Myocyte (in vitro differentiated cells): ENCODE data around the gene FAM186B. TPM values are rescaled to one million over a fixed set of nuclear protein-coding genes. Genes with fewer than 3 reads are reported as not detected.

ENCODE experiments used
- DNase-seq: peaks from one replicate; pipeline ENCODE4 v3.0.0-alpha.2; 2012; ENCODE audit warnings: low read depth
- total RNA-seq: library from RNA; depleted of rRNA; stranded (reverse); fragments of >200 nt; gene quantifications from 2 replicates; pipeline ENCODE4 v1.2.3, GENCODE V29; 2014

The FAM186B gene
- total RNA-seq, 1 donor from 2014 or later, result 0.27 TPM

DNA sequence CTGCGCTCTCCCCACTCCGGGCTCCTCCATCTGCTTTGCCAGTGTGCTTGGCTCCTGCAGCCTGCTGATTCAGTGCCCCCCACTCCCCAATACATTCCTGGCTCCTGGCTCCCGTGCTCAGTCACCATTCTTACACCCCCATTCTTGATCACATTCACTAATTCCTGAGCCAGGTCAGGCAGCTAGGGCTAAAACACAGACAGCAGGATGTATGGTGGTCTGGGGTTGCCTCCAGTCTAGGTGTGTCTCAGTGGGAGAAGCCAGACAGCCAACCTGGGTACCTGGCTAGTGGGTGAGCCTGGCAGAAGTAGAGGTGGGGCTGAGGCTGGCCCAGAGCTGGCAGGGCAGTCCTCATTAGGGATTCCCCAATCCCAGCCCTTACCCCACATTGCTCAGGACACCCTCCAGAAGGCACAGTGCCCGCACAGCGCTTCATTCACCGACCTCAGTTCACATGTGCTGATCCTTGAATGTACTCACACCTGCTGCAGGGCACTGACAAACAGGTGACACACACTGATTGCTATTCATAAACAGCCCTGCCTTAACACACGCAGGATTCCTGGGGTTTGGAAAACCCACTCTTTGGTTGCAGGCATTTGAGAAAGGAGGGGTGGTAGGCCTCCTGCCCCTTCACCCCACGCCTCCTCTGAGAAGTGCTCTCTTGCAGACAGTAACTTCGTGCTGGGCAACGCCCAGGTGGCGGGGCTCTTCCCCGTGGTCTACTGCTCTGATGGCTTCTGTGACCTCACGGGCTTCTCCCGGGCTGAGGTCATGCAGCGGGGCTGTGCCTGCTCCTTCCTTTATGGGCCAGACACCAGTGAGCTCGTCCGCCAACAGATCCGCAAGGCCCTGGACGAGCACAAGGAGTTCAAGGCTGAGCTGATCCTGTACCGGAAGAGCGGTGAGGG, 65.0 kb downstream of the FAM186B start:
- DNase-seq, result peak; percentile 90

DNA sequence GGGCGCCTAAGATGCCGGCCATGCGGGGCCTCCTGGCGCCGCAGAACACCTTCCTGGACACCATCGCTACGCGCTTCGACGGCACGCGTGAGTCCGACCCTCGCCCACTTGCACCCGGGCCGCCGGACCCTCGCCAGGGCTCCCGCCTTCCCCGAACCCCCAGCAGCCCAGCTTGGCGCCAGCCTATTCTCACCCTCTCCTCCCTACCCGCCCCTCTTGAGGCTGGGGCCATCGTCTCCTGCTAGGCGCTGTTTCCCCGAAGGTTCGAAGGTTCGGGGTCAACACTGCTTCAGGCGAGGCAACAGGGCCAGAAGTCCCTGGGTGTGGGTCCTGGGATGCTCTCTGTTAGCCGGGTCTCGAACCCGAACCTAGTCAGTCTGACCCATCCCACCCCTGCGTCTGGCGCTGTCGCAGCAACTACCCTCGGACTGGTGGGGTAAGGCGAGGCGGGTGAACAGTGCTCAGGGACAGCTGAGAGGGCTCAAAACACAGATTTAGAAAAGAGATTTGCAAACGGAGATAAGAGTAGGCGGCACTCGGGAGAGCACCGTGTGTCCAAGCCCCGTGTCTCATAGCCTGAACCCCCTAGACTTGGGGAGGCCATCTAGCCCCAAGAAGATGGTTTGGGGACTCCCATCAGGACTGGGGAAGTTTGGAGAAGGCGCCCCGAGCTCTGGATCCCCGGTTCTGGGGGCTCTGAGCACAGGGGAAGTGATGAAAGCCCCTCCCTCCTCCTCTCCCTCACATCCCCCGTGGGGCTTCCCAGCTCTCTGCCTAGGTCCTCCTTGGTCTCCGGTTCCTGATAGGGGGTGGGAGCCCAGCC, 65.8 kb downstream of the FAM186B start:
- no peak for DNase-seq

GRCh38 chr12:49538510-49539403, 66.7 kb downstream of the FAM186B start, which contains the start of gene KCNH3:
Gene KCNH3, plus strand, starts transcription at chr12:49539030. Its CDS starts 387 bp downstream, at chr12:49539417.
- peak; percentile 78 for DNase-seq

- no peak for DNase-seq
Observed at GRCh38 chr12:49537752-49538509, 67.5 kb downstream of the FAM186B start.

Other genes starting within 250 kb of the FAM186B start
- 41.9 and 43.0 TPM in 2 replicates for gene SPATS2, start 238.2 kb downstream of the FAM186B start, total RNA-seq
- gene KCNH3, start 66.6 kb downstream of the FAM186B start, total RNA-seq, result 8.9 and 11.9 TPM in 2 replicates
- gene MCRS1, start 37.5 kb downstream of the FAM186B start, total RNA-seq, result 72.1 and 98.1 TPM in 2 replicates
- 12.4 and 14.7 TPM in 2 replicates for gene PRPF40B, start 17.9 kb upstream of the FAM186B start, total RNA-seq
- gene FMNL3, start 101.8 kb upstream of the FAM186B start, total RNA-seq, result 16.7 and 18.8 TPM in 2 replicates
- gene TMBIM6, start 135.9 kb upstream of the FAM186B start, total RNA-seq, result 315 and 361 TPM in 2 replicates
- gene NCKAP5L, start 222.8 kb upstream of the FAM186B start, total RNA-seq, result 95.7 and 112 TPM in 2 replicates
- gene BCDIN3D, start 237.5 kb upstream of the FAM186B start, total RNA-seq, result 4.3 and 4.9 TPM in 2 replicates